Hematopoietic multipotent progenitor cell treated with erythropoietin and hydrocortisone succinate and interleukin-3 and kit ligand, for 17 days (in vitro differentiated cells): ENCODE data around the gene PHF12.
"Not testable (repeated sequence)": the region's sequence is repeated elsewhere in the genome, so short reads cannot be mapped to it uniquely, and the experiment has no call there.

ENCODE experiments used
- DNase-seq: peaks from one replicate; pipeline ENCODE4 v3.0.0-alpha.2; 2015; ENCODE audit warnings: low spot score

The PHF12 gene

DNA sequence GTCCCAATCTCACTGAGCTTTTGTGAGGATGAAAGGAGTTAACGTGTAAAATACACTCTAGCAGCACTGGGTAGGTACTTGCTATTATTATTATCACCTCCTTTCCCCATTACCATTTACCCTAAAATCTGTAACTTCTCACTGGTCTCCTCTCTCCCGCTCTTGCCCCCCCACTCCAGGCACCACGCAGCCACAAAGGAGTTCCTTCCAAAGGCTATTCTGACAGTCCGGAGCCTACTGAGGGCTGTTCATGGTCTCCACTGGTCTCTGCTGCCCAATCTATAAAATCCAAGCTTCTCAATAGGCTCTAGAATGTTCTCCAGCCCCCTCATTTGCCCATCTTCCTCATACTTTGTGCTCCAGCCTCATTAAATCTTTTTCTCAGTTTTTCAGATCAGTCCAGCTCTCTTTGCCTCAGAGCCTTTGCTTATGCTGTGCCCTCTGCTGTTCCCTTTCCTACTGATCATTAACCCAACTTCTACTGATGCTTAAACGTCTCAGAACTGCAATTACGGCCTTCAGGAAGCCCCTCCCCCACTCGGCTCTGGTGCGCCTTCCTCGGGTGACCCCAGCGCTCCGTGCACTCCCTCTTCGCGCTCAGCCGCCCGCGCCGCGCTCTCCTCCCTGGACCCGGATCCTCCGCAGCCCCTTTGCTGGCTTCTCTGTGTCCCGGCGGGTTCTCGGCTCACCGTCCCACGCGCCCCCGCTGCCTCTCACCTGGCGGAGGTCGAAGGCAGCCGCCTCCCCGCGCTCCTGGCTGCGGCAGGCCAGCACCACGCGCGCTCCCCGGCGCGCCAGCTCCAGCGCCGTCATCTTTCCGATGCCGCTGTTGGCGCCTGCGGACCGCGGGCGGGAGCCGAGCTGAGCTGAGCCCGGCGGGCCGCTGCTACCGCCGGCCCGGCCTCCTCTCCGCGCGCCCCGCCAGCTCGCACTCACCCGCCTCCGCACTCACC is 49.2 kb downstream of the PHF12 start:
- peak; percentile 53 for DNase-seq

GRCh38 chr17:28900986-28901726 is 50.2 kb downstream of the PHF12 start:
- no peak for DNase-seq

GRCh38 chr17:28899212-28899815 is 52.0 kb downstream of the PHF12 start:
- peak; percentile 39 for DNase-seq

- no peak for DNase-seq
Measured at GRCh38 chr17:28898527-28898955, 52.8 kb downstream of the PHF12 start.

DNA sequence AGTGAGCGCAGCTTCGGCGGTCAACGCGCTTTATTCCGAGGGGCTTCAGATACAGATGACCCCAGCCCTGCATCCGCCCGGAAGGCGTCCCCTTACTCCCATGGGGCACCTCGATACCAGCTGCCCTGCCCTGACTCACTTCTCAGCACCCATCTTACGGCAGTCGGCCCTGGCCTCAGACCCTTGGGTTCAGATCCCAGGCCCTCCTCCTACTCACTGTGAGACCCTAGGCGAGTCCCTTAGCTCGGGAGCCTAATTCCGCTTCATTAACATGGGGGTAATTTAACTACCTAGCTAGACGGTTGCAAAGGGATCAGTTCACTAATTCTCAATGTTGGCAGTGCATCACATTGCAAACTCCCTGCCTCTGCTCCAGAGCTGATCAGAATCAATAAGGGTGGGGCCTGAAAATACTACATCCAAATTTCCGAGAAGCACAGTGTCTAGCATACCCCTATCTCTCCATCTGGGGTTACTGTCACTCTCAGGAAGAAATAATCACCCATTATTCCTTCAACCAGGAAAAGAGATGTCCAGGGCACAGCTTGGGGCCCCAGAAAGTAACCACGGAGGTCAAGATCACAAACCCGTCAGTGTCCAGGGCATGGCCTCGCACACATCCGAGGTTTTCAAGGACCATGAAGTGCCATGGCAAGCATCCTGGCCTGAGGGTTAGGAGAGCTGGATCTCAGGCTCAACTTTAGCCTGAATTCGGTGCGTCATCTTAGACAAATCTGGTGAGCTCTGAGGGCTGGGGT is 53.4 kb downstream of the PHF12 start:
- DNase-seq, result peak; percentile 50

GRCh38 chr17:28896884-28897768 is 54.2 kb downstream of the PHF12 start, which contains the start of gene FLOT2:
FLOT2 (minus strand) TSS chr17:28897733; CDS start chr17:28897574, 159 bp downstream.
- peak; percentile 56 for DNase-seq

DNA sequence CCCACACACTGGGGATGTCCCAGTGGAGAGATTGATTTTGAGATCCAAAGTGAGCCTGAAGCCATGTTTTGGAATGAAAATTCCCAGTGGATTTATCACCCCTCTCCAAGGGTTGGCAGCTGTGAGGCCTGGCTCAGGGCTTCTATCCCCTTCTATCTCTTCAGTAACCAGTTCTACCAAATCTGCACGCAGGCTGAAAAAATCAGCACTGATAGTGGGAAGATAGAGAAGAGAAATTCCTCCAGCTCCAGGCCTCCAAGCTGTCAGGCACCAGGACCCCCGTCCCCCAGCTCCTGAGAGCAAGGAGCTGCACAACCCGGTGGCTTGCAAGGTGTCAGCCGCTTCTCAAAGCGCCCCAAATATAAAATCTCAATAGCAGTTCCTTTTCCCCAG is 54.8 kb downstream of the PHF12 start:
- no peak for DNase-seq

DNA sequence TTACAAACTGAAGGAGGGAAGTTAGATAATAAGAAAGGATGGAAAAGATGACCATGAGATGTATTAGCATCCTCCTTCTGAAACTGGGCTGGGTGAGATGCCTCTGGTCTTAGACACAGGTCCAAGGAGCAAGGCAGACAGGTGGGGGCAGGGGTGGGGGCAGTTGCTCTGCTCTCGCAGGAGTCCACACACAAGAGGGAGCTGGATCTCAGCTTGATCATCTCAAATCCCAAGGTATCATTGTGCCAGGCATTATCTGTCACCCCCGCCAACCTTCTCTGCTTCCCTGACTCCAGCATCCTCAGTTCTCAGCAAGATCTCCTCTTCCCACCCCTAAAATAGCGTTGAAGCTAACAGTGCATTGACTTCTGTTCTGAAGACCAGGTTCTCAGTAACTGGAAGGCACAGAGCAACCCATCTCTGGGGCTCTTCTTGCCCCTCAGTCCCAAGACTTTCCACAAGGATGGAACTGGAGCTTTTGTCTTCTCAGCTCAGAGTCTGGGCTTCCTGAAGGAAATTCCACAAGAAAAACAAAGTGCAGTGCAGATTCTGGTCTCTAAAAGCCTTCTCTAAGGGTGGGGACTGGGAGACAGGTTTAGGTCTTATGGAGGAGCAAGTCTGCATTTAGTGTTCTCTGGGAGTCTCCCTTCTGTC is 55.4 kb downstream of the PHF12 start:
- peak; percentile 36 for DNase-seq

DNA sequence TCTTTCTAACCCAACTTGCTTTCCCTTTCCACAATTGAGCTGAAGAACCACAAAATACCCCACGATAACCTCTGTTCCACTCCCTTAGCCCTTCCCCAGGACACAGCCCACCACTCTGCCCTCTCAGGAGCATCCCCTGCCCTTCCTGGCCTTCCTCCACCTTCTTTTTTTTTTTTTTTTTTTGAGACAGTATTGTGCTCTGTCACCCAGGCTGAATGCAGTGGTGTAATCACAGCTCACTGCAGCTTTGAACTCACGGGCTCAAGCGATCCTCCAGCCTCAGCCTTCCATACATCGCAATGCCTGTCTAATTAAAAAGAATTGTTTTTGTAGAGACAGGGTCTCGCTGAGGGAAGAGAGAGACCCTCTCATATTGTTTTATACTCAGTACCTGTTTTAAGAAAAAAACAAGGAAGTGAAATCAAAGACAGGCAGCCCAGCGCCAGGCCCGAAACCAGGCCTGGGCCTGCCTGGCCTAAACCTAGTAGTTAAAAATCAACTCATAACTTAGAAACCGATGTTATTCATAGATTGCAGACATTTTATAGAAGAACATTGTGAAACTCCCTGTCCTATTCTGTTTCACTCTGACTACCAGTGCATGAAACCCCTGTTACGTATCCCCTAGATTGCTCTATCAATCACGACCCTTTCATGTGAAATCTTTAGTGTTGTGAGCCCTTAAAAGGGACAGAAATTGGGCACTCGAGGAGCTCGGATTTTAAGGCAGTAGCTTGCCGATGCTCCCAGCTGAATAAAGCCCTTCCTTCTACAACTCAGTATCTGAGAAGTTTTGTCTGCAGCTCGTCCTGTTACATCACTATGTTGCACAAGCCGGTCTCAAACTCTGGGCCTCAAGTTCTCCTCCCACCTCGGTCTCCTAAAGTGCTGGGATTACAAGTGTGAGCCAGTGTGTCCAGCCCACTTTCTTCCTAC is 57.8 kb downstream of the PHF12 start:
- not testable (repeated sequence) for DNase-seq

DNA sequence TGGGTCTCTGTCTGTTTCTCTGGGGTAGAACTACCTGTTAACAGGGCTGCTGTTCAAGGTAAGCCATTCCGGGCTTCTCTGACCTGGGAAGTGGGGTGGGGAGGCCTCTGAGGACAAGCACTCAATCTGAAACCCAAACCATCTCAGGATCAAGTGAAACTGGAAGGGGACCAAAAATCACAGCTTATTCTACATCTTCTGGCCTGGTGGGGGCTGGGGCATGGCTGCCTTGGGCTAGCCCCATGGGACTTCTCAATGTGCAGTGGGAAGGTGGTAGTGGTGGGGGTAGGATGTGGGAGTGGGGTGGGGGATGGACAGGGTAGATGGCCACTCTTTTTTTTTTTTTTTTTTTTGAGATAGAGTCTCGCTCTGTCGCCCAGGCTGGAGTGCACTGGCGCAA is 59.3 kb downstream of the PHF12 start:
- DNase-seq, result no peak

DNA sequence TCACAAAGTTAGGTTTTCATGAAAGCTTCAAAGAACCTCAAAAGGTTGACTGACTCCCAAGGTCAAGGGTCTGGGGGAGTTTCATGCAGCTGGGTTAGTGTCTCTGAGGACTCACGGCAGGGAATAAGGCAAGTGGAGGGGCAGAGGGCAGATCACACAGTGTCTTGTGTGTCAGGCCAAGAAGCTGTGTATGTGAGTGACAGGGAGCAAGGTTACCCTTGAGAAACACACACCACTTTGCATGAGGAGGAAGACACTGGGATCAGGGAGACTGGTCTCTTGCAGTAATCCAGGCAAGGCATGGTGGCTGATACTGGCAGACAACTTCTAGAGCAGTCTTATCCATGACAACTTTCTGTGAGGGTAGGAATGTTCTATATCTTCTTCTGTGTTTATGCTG is 60.1 kb downstream of the PHF12 start:
- no peak for DNase-seq

DNA sequence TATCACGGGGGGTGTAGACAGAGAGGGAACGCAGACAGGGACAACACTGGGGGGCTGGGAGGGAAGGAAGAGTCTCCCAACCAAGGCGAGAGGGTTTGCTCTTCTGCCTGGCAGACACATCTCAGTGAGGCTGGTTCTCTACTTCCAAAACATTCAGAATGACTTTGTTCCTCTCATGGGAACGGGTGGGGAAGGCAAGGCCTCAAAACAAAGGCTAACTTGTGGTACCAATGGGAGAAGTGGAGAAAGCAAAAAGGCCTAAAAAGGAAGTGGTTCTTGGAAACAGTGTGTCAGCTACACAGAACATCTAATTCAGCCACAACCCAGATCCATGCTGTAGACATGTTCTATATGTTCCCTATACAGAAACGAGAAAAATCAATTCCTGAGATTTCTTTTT is 61.3 kb downstream of the PHF12 start:
- DNase-seq, result no peak

DNA sequence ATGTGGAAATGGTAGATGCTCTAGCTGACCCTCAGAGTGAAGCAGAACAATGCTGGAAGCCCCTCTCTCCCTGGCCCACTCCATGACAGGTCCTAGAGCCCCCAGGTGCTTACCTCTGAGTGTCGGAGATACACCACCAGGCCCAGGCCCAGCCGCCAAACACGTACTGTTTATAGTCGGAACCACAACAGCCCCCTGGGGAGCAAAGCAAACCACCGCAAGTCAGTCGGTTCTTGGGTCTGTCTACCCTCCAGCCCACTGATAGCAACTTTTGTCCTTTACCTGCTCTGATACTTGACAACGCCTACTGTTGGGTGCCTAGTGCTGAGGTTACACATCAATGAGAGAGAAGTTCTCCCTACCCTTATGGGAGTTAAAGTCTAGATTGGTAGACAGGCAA is 62.5 kb downstream of the PHF12 start:
- DNase-seq, result no peak

GRCh38 chr17:28887871-28888471 is 63.3 kb downstream of the PHF12 start:
- DNase-seq, result no peak

GRCh38 chr17:28885951-28886350 is 65.4 kb downstream of the PHF12 start:
- no peak for DNase-seq

GRCh38 chr17:28885363-28885762 is 66.0 kb downstream of the PHF12 start:
- DNase-seq, result no peak

DNA sequence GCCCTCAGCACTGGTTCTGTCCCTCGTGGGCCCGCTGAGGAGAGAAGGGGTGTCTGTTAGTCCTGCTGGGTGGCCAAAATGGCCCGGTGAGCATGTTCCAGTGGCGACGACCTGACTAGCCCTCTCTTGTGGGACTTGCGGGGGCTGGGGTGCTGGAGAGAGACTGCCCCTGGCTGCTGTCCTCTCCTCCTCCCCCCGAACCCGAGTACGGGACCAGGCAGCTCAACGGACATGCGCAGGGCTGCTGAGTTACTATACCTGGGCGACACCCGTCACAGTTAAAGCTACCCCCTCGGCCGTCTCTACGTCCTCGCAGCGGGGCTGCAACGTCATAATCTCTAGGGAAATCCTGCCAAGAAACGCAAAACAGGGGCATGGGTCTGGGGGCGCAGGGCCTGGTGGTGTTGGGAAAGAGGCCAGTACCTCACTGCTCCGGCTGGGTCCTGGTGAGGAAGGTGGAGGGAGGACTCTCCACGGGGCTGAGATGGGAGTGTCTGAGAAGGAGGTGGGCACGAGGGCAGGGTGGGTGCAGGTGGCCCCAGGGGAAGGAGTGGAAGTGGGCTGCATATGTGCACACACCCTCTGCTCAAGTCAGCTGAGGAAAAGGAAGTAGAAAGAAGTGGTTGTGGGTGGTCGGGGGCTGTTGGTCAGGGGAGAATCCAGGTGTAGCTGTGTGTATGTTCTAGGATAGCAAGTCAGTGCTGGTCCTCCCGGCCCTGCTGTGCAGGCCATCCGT is 67.2 kb downstream of the PHF12 start:
- no peak for DNase-seq
